IPS-15b (cell line): Measurements from ENCODE around the gene OXA1L.
"Not testable (repeated sequence)": the region's sequence is repeated elsewhere in the genome, so short reads cannot be mapped to it uniquely, and the experiment has no call there.

ENCODE experiments used
- H3K27me3 ChIP-seq: one replicate; pipeline ENCODE4 v1.6.1; 2013; ENCODE audit warnings: low read length; ENCODE audit not compliant: control insufficient read depth, insufficient read depth
- H3K36me3 ChIP-seq: one replicate; pipeline ENCODE4 v1.6.1; 2013; ENCODE audit warnings: low read length; ENCODE audit not compliant: control insufficient read depth, insufficient read depth
- H3K4me1 ChIP-seq: one replicate; pipeline ENCODE4 v1.6.1; 2013; ENCODE audit warnings: mild to moderate bottlenecking, low read length; ENCODE audit not compliant: control insufficient read depth, insufficient read depth
- H3K4me3 ChIP-seq: one replicate; pipeline ENCODE4 v1.5.1; 2013; ENCODE audit warnings: low read depth, low read length
- H3K9ac ChIP-seq: one replicate; pipeline ENCODE4 v1.6.1; 2013; ENCODE audit warnings: low read depth, mild to moderate bottlenecking, low read length
- H3K9me3 ChIP-seq: one replicate; pipeline ENCODE4 v1.6.1; 2013; ENCODE audit warnings: mild to moderate bottlenecking, low read length; ENCODE audit not compliant: control insufficient read depth, insufficient read depth

Gene OXA1L

DNA sequence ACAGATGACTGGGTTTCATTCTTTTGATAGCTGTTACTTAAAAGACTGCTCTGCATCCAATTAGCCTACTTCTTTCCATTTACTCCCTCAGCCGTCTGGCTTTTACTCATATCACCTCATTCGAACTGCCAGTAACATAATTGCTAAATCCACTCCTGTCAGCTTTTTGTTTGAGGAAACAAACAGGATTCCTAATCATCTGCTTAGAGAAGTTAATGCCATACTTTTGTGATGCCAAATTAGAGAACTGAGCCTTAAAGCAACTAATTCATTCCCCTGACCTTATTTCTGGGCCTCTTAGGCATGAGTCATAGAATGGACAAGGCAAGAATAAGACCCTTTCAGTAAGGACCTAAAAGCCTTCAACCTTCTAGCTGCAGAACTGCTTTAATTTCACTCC, 2.9 kb downstream of the OXA1L start:
- no peak overlapping the region for H3K9ac ChIP-seq
- H3K4me1 ChIP-seq = no peaks in the 10 kb centered on the region
- no peaks in the 10 kb centered on the region for H3K27me3 ChIP-seq
- peaks cover 31% of the 10 kb centered on the region for H3K36me3 ChIP-seq
- H3K9me3 ChIP-seq = no peaks in the 10 kb centered on the region
- H3K4me3 ChIP-seq = no peak overlapping the region

DNA sequence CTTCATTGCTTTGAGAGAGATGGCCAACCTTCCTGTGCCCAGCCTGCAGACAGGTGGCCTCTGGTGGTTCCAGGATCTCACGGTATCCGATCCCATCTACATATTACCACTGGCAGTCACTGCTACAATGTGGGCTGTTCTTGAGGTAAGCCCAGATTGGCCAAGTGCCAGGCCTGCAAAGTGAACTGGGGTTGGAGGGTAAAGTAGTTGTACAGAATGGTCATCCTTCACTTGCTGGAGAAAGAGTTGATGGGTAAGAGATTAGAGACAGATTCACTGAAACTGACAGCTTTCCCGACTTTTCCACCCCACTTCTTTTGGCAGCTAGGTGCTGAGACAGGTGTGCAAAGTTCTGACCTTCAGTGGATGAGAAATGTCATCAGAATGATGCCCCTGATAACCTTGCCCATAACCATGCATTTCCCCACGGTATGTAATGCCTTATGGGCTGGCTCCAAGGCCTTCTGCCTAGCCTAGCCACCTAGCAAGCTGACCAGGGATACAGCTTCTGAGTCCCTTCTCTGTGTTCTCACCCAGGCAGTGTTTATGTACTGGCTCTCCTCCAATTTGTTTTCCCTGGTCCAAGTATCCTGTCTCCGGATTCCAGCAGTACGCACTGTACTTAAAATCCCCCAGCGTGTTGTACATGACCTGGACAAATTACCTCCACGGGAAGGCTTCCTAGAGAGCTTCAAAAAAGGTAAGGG, 4.1 kb downstream of the OXA1L start:
- H3K4me3 ChIP-seq = no peak overlapping the region
- no peaks in the 10 kb centered on the region for H3K4me1 ChIP-seq
- H3K36me3 ChIP-seq = peaks cover 31% of the 10 kb centered on the region
- no peaks in the 10 kb centered on the region for H3K27me3 ChIP-seq
- H3K9ac ChIP-seq = no peak overlapping the region
- no peaks in the 10 kb centered on the region for H3K9me3 ChIP-seq

GRCh38 chr14:22772725-22773124, 6.2 kb downstream of the OXA1L start:
- no peaks in the 10 kb centered on the region for H3K27me3 ChIP-seq
- no peak overlapping the region for H3K4me3 ChIP-seq
- no peaks in the 10 kb centered on the region for H3K9me3 ChIP-seq
- no peaks in the 10 kb centered on the region for H3K4me1 ChIP-seq
- H3K36me3 ChIP-seq = peaks cover 31% of the 10 kb centered on the region
- H3K9ac ChIP-seq = no peak overlapping the region

DNA sequence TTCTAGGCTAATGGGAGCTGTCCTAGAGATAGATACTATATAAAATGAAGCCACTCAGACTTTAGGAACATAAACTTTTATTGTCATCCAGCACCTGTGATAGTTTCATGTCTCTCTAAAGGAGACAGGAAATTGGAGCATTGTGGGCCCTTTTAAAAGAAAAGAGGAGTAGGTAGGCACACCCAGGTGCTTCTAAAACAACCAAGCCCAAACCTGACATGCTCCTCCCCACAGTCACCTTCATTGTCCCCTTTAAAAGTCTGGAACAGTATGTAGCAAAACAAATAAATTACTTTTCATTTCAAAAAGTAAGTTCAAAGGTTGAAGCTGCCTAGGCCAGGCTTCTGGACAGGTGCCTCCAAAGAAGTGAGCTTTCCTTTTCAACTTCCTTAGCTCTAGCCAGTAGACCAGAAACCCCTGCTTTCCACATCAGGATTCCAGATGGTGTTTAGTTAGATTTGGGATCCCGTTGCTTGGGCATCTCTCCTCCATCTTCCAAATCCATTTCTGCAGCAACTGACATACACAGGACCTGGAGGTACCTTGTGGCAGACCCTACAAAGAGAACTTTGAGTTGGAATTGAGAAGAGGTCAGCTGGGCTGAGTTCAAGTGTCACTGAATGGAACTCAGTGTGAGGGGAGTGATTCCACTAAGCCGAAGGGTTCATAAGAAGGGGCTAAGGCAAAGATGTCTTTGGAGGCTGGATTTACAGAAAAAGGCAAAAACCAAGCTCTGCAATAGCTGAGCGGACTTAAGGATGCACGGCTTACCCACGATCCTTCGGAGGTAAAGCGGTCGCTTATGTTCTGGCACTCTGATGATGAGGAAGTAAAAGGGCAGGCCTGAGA, 6.9 kb downstream of the OXA1L start:
- Histone ChIP-seq H3K4me3 (no peak overlapping the region), H3K9ac (no peak overlapping the region), H3K4me1 (no peaks in the 10 kb centered on the region), H3K9me3 (no peaks in the 10 kb centered on the region), H3K36me3 (peaks cover 29% of the 10 kb centered on the region), H3K27me3 (no peaks in the 10 kb centered on the region)

DNA sequence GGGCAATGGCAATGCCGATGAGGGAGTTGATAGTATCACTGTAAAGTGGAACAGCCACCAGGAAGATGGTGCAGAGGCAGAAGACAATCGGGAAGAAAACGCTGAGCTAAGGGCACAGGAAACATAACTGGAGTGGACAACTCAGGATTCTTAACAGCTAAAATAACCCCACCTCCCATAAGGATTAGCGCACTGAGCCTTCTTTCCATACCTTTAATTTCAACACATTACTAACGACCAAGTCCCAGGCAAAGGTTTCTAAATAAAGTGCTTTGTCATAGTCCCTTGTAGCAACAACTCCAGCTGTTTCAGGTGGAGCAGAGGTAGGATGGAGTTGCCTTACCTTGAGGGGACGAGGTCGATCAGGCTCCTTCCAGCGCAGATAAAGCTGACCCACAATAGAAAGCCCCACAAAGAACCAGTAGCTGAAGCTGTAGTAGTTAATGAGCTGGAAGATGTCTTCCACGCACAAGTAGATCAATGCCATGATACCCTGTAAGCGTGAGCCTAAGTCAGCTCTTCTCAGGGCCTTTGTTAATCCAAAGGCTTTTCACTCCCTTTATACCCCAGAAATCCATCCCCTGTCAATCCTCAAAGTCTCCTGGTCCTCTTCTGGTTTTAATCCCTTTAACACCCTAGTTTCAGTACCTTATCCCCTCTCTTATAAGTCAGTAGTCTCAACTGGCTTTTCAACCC, 7.7 kb downstream of the OXA1L start:
- Histone ChIP-seq H3K4me1 (no peaks in the 10 kb centered on the region), H3K36me3 (peaks cover 29% of the 10 kb centered on the region), H3K4me3 (no peak overlapping the region), H3K27me3 (no peaks in the 10 kb centered on the region), H3K9ac (no peak overlapping the region), H3K9me3 (no peaks in the 10 kb centered on the region)

GRCh38 chr14:22776215-22776614, 9.7 kb downstream of the OXA1L start:
- no peak overlapping the region for H3K4me3 ChIP-seq
- no peaks in the 10 kb centered on the region for H3K9me3 ChIP-seq
- peaks cover 12% of the 10 kb centered on the region for H3K36me3 ChIP-seq
- H3K27me3 ChIP-seq = no peaks in the 10 kb centered on the region
- H3K9ac ChIP-seq = no peak overlapping the region
- no peaks in the 10 kb centered on the region for H3K4me1 ChIP-seq

GRCh38 chr14:22776849-22777248, 10.4 kb downstream of the OXA1L start:
- H3K4me3 ChIP-seq, H3K9me3 ChIP-seq, H3K36me3 ChIP-seq, H3K4me1 ChIP-seq, H3K27me3 ChIP-seq, H3K9ac ChIP-seq: not testable (repeated sequence)

DNA sequence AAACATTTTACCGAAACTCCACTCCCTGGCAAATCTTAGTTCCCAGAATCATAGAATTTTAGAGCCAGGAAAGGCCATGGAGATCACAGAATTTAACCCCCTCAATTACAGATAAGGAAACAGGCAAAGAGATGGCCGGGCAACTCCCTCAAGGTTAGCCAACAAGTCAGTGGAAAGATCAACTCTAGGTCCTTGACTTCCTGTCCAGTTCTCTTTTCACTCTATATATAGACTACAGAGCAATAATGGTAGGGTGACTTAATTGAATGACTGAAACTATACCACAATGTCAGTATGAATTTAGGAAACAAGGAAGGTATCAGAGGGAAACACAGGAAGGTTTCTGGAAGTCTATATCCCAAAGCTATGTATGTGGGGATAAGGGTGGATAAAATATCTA, 11.6 kb downstream of the OXA1L start:
- Histone ChIP-seq H3K9ac (no peak overlapping the region), H3K9me3 (no peaks in the 10 kb centered on the region), H3K4me3 (no peak overlapping the region), H3K27me3 (no peaks in the 10 kb centered on the region), H3K4me1 (no peaks in the 10 kb centered on the region), H3K36me3 (no peaks in the 10 kb centered on the region)

DNA sequence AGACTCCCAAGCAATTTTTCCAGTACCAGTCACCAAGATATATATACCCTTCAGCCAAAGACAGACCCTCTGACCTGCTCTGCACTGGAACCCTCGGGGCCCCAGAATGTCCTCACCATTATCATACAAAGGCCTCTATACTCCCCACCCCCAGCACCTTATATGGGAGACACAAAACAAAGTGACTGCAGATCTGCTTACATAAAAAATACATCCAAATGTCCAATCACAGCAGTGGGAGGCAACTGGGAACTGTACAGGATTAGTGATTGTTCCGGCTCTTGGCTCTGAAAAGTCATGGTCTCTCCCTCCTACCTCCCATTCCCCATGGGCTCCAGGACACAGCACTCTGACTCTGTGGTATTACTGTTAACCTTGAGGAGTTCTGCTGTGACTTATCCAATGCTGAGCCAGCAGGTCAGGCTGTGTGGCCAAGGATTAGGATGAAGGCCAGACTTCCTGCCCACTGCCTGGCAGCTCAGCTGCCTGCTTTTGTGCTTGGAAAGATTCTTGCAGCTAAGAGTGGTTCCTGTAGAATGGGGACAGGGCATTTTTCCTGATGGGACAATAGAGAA, 13.7 kb downstream of the OXA1L start:
- Histone ChIP-seq H3K36me3 (no peaks in the 10 kb centered on the region), H3K27me3 (no peaks in the 10 kb centered on the region), H3K4me1 (no peaks in the 10 kb centered on the region), H3K9ac (no peak overlapping the region), H3K9me3 (no peaks in the 10 kb centered on the region), H3K4me3 (no peak overlapping the region)

DNA sequence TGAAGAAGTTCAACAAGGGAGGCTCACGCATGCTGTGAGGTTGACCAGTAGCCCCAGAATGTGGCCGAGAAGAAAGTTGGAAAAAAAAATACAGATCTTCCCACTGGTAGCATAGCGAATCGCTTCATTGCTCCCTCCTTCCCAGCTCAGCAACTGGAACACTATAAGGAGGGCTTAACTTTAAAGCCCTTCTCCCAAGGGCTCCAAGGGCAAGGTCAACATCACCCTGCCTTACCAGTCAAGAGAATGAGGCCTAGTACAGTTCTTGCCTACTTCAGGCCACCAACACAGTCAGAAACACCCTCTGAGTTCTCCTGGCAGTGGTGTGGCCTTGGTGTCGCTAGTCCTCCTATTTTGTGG, 14.4 kb downstream of the OXA1L start:
- H3K36me3 ChIP-seq = no peaks in the 10 kb centered on the region
- H3K4me3 ChIP-seq = no peak overlapping the region
- H3K27me3 ChIP-seq = no peaks in the 10 kb centered on the region
- no peak overlapping the region for H3K9ac ChIP-seq
- no peaks in the 10 kb centered on the region for H3K9me3 ChIP-seq
- no peaks in the 10 kb centered on the region for H3K4me1 ChIP-seq

GRCh38 chr14:22781301-22781991, 15.0 kb downstream of the OXA1L start:
- Histone ChIP-seq H3K4me3 (no peak overlapping the region), H3K36me3 (no peaks in the 10 kb centered on the region)

More at GRCh38 chr14:22781301-22781991, 15.0 kb downstream of the OXA1L start:
- Histone ChIP-seq H3K27me3 (no peaks in the 10 kb centered on the region), H3K9me3 (no peaks in the 10 kb centered on the region), H3K9ac (no peak overlapping the region), H3K4me1 (no peaks in the 10 kb centered on the region)
